GM19372 (cell line): Measurements from ENCODE around the gene ERGIC1.
"Not testable (repeated sequence)": the region's sequence is repeated elsewhere in the genome, so short reads cannot be mapped to it uniquely, and the experiment has no call there.

Source experiments
- ATAC-seq: cut with Tn5 transposase; IDR thresholded peaks from one replicate; pipeline ENCODE4 v1.9.1; 2021; ENCODE audit warnings: mild to moderate bottlenecking, low read depth, moderate library complexity; ENCODE audit not compliant: unreplicated experiment

Gene ERGIC1

DNA sequence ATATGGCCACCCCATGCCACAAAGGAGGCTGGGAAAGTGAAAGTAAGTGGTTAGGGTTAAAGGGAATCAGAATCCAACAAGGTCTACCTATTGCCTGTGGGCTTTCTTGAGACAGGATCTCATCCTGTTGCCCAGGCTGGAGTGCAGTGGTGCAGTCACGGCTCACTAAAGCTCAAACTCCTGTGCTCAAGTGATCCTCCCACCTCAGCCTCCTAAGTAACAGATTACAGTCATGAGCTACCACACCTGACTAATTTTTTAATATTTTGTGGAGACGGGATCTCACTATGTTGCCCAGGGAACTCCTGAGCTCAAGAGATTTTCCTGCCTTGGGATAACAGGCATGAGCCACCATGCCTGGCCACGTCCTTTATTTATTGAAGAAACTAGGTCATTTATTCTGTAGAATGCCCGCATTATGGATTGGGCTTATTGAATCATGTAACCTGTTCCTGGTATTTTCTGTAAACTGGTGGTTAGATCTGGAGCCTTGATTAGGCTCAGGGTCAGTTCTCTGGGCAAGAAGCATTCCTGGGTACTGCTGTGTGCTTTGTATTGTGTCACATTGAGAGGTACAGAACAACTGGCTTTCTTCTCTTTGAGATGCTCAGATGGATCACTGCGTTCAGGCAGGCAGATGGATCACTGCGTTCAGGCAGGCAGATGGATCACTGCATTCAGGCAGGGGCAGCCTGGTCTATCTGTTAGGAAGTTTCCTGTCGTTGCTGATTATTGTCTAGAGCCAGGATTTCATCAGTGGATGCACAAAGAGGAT lies 41.6 kb downstream of the ERGIC1 start:
- ATAC-seq, result no peak

DNA sequence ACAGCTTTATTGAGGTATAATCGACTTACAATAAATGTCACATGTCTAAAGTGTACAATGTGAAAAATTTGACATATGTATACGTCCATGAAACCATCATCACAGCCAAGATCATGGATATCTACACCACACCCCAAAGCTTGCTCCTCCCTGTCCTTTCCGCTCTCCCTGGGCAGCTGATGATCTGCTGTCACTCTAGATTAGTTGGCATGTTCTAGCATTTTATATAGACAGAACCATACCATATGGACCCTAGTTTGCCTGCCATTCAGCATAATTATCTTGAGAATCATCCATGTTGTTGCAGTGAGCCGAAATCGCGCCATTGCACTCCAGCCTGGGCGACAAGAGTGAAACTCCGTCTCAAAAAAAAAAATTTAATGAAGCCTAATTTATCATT lies 42.5 kb downstream of the ERGIC1 start:
- no peak for ATAC-seq

- ATAC-seq, result no peak
Observed at GRCh38 chr5:172877466-172878260, 43.6 kb downstream of the ERGIC1 start.

DNA sequence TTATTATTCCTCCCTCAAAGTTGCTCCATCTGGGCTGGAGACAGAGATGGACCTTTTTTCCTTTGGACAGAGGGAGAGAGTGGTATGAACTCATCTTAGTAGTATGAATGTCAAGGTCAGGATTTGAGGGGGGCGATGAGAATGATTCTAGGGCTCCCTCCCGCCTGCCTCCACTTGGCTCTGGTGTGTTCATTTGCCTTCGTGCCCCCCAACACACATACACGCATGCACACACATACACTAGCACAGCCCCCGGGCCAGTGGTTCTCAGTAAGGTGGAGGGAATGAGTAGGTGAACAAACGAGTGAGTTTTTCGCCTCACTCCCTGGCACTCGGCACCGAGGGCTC lies 44.5 kb downstream of the ERGIC1 start:
- no peak for ATAC-seq

DNA sequence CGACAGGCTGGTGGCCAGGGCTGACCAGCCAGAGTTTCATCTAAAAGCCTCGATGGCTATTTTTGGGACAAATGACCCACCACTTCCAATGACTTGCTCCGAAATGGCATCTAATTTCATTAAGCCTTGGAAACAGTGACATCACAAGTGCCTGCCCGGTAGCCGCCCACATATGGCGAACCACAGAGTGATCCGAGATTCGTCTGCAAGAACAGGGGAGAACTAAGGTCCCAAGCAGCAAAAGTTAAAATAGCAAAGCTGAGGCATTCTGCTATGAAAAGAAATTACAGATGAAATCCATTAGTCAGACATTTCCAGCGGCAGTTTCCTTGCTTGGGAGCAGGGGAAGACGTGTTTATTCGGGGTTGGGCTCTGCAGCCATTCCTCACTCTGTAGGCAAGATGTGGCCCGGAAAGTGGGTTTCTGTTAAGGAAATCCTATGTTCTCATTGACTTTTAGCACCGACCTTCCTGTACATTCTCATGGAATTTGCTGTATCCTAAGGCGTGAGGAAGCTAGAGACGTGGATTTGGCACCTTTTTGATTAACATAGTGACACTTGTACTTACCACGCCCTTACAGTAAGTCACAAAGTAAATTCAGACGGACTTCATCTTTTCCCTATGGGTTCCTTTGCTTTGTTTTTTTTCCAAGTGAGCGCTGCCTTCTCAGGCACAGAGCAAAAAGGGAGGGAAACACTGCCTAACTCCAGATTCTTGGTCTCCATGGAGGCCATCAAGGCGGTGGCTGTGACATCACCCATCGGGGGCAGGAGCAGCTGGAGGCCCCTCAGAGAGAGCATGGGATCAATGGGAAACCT lies 45.1 kb downstream of the ERGIC1 start:
- ATAC-seq, result no peak

- ATAC-seq, result peak; percentile 88
Observed at GRCh38 chr5:172881691-172882370, 47.8 kb downstream of the ERGIC1 start.

GRCh38 chr5:172883066-172883465 lies 49.0 kb downstream of the ERGIC1 start:
- ATAC-seq, result no peak

GRCh38 chr5:172885597-172886340 lies 51.7 kb downstream of the ERGIC1 start:
- ATAC-seq, result no peak

DNA sequence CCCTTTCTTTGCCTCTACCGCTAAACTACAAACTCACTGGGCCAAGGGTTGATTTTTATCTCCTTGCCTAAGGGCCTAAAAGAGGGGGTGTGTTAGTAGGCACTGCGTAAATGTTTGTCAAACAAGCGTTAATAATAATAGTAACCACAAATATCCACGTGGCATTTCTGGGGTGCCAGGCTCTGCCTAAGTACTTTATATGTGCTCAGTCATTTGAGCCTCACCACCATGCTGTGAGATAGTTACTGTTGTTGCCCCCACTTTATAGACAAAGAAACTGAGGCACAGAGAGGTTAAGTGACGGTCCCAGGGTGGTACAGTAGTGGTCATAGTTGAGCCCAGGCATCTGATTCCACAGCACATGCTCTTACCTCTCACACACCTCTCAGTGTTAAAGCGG lies 52.4 kb downstream of the ERGIC1 start:
- ATAC-seq, result no peak

DNA sequence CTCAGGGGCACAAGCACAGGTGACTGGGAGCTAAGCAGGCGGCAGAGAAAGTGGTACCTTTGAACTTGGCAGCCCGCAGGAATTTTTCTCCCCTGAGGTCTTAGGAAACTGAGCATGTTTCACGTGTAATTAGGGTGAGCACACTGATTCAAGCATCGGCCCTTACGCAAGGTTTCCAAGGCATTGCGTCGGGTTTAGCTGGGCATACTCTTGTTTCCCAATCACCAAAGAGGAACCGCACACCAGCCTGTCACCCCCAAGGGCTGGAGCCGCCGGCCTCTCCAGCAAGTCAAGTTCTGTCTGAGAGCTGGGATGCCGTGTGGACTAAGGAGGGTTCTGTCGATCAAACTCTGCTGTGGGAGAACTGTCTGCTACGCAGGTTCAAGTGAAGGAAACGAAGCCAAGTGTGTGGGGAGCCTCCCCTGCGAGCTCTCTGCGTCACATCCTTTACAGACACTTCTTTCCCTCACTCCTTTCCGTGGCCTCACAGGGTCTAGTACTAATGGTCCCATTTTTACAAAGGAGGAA lies 53.0 kb downstream of the ERGIC1 start:
- no peak for ATAC-seq

DNA sequence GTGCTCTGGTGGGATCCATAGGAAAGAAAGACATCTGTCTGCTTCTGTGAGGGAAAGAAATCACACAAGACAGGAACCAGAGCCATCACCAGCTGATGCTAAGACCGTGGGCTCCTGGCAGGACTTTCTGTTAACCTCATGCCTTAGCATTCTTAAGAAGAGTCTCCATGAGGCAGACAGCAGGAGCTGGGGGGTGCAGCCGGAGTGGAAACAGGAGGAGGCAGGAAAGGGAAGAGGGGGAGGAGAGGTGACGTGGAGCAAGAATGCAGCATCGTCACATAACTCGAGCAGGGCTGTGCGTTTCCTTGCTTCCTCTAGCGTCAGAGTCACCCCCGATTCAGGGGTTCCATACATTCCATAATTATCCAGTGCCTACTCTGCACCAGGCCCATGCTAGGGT lies 53.6 kb downstream of the ERGIC1 start:
- no peak for ATAC-seq

- ATAC-seq, result no peak
Observed at GRCh38 chr5:172890659-172891058, 56.6 kb downstream of the ERGIC1 start.

DNA sequence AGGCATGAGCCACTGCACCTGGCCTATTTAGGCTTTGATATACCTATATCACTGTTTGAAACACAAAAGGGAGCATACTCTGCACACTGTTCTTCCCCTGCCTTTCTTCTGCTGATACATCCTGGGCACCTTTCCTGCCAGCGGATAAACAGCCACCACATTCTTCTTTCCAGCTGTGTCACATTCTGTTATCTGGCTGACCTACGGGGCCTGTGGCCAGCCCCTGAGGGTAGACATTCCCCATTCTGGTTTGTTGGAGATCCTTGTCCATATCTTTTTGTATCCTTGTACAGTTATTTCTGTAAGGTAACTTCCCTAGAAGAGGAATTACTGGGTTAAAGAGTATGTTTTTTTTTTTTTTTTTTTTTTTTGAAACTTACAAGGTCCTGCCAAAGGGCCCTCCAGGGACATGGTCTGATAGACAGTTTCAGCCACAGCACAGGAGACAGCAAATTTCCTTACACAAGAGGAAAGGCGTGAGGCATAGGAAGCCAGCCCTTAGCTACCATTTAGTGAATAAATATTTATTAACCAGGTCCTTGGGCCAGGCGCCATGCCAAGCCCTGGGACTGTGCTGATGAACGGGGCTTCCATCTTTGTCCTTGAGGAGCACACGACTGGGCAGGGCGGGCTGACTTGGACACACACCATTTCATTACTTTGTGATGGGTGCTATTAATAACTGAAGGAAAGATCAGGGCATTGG lies 57.8 kb downstream of the ERGIC1 start:
- ATAC-seq, result no peak

DNA sequence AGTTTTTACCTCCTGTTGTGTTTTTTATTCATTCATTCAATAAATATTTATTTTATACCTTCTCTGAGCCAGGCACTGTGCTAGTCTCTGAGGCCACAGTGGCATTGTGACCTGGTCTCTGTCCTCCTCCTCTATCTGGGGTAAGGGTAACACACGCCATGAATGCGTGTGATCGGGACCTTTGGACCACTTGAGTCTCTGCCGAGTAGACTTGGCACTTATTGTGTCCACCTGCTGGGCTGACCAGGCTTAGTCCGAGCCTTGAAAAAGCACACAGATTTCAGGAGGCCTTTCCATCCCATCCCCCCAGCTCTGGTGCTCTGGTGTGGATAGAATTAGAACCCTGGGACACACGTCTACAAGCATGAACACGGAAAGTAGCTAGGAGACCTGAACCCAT lies 58.7 kb downstream of the ERGIC1 start:
- no peak for ATAC-seq

GRCh38 chr5:172894767-172895388 lies 60.8 kb downstream of the ERGIC1 start:
- no peak for ATAC-seq

- no peak for ATAC-seq
Observed at GRCh38 chr5:172895549-172895948, 61.5 kb downstream of the ERGIC1 start.

- no peak for ATAC-seq
Observed at GRCh38 chr5:172896465-172896864, 62.4 kb downstream of the ERGIC1 start.

- ATAC-seq, result not testable (repeated sequence)
Observed at GRCh38 chr5:172897067-172897466, 63.0 kb downstream of the ERGIC1 start.
